ENCODE data around the gene B4GALNT3. TPM values are rescaled to one million over a fixed set of nuclear protein-coding genes. Genes with fewer than 3 reads are reported as not detected.

B4GALNT3 gene
- total and polyA plus RNA-seq, 10 of the 15 experiments (the other 5 are each of a cell fraction or from before 2014, with no cell fraction given), result 0.05 to 4.2 (median 2.7) TPM; not detected in 1

- in situ Hi-C loops (cut with MboI), result no loop called here
- ATAC-seq (no peak), DNase-seq (ENCODE audit: low read depth, low spot score) (no peak), FAIRE-seq (no peak)
- WGBS (ENCODE audit: insufficient coverage, insufficient replicate concordance, low lambda C conversion rate, missing lambda C conversion rate), result 49% methylated on average over 9 of the region's 9 CpGs
- Histone ChIP-seq H3K9me3 (replicated peaks; ENCODE audit: control insufficient read depth, insufficient read depth, low read length) (no peaks in the 10 kb centered on the region), H3K79me2 (ENCODE audit: control insufficient read depth, insufficient read depth, low read length) (no peaks in the 10 kb centered on the region), H3K36me3 (ENCODE audit: control insufficient read depth in 2 of 2, insufficient read depth in 2 of 2, low read length in 1 of 2) (no peaks in the 10 kb centered on the region), H3K9ac (ENCODE audit: control insufficient read depth, insufficient read depth, low read length) (no peak overlapping the region), H3K4me2 (ENCODE audit: control insufficient read depth, insufficient read depth) (no peak overlapping the region), H3K4me3 (no peak overlapping the region), H3K4me1 (ENCODE audit: control insufficient read depth, insufficient read depth, low read length) (no peaks in the 10 kb centered on the region), H3K27me3 (replicated peaks in 1 of 2; ENCODE audit: control insufficient read depth in 2 of 2, insufficient read depth in 2 of 2, low read length in 1 of 2) (peaks cover 3 to 8% of the 10 kb centered on the region in 2 experiments), H4K20me1 (ENCODE audit: control insufficient read depth, insufficient read depth) (no peaks in the 10 kb centered on the region), H3K27ac (ENCODE audit: control insufficient read depth, insufficient read depth) (no peak overlapping the region), H2AFZ (ENCODE audit: control insufficient read depth, low read depth, low read length) (no peak overlapping the region)
- ChIA-PET RAD21 (ENCODE audit: unreplicated experiment) (no interaction called here), SMC1A (ENCODE audit: uncharacterized antibody, unreplicated experiment) (interaction anchor here (1.0 kb wide), 1 partner anchor 20 kb away, joined by 3 read pairs; no protein-coding TSS in a partner anchor), POLR2A (no interaction called here), CTCF (no interaction called here)
- no TSS peak for BruUV-seq (replicated peaks)
- TF ChIP-seq ZNF274 (IDR thresholded peaks at IDR 0.05; ENCODE audit: insufficient read depth, insufficient read length) (no peak), ZNF24 (IDR thresholded peaks at IDR 0.05) (no peak), NFYB (IDR thresholded peaks at IDR 0.05; ENCODE audit: insufficient read depth, low read depth, low read length) (no peak), BCL3 (IDR thresholded peaks at IDR 0.05; ENCODE audit: borderline replicate concordance, insufficient read depth, low read depth, low read length, poor library complexity, severe bottlenecking) (no peak)
- intact Hi-C loops (cut with micrococcal nuclease; ENCODE audit: unreplicated experiment), result no loop called here
Observed at GRCh38 chr12:497501-498160, 37.9 kb downstream of the B4GALNT3 start.

GRCh38 chr12:499837-500458, 40.2 kb downstream of the B4GALNT3 start:
- ChIA-PET SMC1A (ENCODE audit: uncharacterized antibody, unreplicated experiment) (no interaction called here), RAD21 (ENCODE audit: unreplicated experiment) (no interaction called here), POLR2A (no interaction called here), CTCF (interaction anchor here (0.6 to 1.1 kb wide), 3 partner anchors 8 to 454 kb away, joined by 3 read pairs; no protein-coding TSS in a partner anchor)
- Histone ChIP-seq H3K4me1 (ENCODE audit: control insufficient read depth, insufficient read depth, low read length) (no peaks in the 10 kb centered on the region), H3K36me3 (ENCODE audit: control insufficient read depth in 2 of 2, insufficient read depth in 2 of 2, low read length in 1 of 2) (no peaks in the 10 kb centered on the region), H3K9ac (ENCODE audit: control insufficient read depth, insufficient read depth, low read length) (no peak overlapping the region), H2AFZ (ENCODE audit: control insufficient read depth, low read depth, low read length) (no peak overlapping the region), H4K20me1 (ENCODE audit: control insufficient read depth, insufficient read depth) (no peaks in the 10 kb centered on the region), H3K27ac (ENCODE audit: control insufficient read depth, insufficient read depth) (no peak overlapping the region), H3K4me2 (ENCODE audit: control insufficient read depth, insufficient read depth) (no peak overlapping the region), H3K4me3 (no peak overlapping the region), H3K27me3 (replicated peaks in 1 of 2; ENCODE audit: control insufficient read depth in 2 of 2, insufficient read depth in 2 of 2, low read length in 1 of 2) (peaks cover 4 to 12% of the 10 kb centered on the region in 2 experiments), H3K79me2 (ENCODE audit: control insufficient read depth, insufficient read depth, low read length) (no peaks in the 10 kb centered on the region), H3K9me3 (replicated peaks; ENCODE audit: control insufficient read depth, insufficient read depth, low read length) (no peaks in the 10 kb centered on the region)
- ATAC-seq, result no peak
- intact Hi-C loops (cut with micrococcal nuclease; ENCODE audit: unreplicated experiment), result no loop called here
- DNase-seq (ENCODE audit: low read depth, low spot score), result no peak
- in situ Hi-C loops (cut with MboI), result no loop called here
- WGBS (ENCODE audit: insufficient coverage, insufficient replicate concordance, low lambda C conversion rate, missing lambda C conversion rate), result 59% methylated on average over 8 of the region's 8 CpGs
- TF ChIP-seq ZBTB4 (CRISPR knock-in tag; IDR thresholded peaks at IDR 0.05) (no peak), MEF2A (IDR thresholded peaks at IDR 0.05; ENCODE audit: insufficient read depth, low read depth, low read length) (no peak)
- BruUV-seq (replicated peaks), result no TSS peak
- no peak for FAIRE-seq

All from GM12878 (cell line).